AG09309 (cell line): ENCODE measurements around the gene INHBA.

Experiments
- DNase-seq: peaks from one replicate; pipeline ENCODE4 v3.0.0-alpha.2; 2010; ENCODE audit warnings: low read depth
- H3K4me3 ChIP-seq: 2 replicates; pipeline ENCODE4 v1.5.1; 2011; ENCODE audit warnings: mild to moderate bottlenecking, low read depth, low read length, moderate library complexity; ENCODE audit not compliant: control insufficient read depth
- TF ChIP-seq, protein P1 (sequence below): IDR thresholded peaks from 2 replicates; pipeline ENCODE4 v1.5.1; 2011; ENCODE audit warnings: mild to moderate bottlenecking, low read depth, low read length, inconsistent platforms; ENCODE audit not compliant: insufficient read depth, control insufficient read depth; ENCODE audit errors: missing control alignments

INHBA gene

DNA sequence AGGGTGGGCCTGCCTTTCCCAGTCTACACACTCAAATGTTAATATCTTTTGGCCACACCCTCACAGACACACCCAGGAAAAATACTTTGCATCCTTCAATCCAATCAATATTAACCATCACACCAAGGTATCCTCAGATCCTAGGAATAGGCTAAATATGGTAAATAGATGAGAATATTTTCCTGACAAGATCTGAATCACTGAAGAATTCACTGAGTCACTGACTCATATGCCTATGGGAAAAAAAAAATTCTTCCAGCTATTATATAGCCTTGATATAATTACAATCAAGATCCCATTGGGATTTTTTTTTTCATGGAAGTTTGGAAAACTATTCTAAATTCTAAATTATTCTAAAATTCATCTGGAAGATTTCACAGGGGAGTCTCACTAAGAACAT, 65.8 kb downstream of the INHBA start:
- TF ChIP-seq, protein P1, sequence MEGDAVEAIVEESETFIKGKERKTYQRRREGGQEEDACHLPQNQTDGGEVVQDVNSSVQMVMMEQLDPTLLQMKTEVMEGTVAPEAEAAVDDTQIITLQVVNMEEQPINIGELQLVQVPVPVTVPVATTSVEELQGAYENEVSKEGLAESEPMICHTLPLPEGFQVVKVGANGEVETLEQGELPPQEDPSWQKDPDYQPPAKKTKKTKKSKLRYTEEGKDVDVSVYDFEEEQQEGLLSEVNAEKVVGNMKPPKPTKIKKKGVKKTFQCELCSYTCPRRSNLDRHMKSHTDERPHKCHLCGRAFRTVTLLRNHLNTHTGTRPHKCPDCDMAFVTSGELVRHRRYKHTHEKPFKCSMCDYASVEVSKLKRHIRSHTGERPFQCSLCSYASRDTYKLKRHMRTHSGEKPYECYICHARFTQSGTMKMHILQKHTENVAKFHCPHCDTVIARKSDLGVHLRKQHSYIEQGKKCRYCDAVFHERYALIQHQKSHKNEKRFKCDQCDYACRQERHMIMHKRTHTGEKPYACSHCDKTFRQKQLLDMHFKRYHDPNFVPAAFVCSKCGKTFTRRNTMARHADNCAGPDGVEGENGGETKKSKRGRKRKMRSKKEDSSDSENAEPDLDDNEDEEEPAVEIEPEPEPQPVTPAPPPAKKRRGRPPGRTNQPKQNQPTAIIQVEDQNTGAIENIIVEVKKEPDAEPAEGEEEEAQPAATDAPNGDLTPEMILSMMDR: no peak
- no peak overlapping the region for H3K4me3 ChIP-seq
- no peak for DNase-seq
